Ectodermal cell (in vitro differentiated cells): ENCODE data around the gene SP100.
"Not testable (repeated sequence)": the region's sequence is repeated elsewhere in the genome, so short reads cannot be mapped to it uniquely, and the experiment has no call there.

Experiments used
- H3K27ac ChIP-seq: 2 replicates; pipeline ENCODE4 v1.7.0; 2013; ENCODE audit warnings: mild to moderate bottlenecking, low read depth, low read length; ENCODE audit not compliant: insufficient read depth, poor library complexity, severe bottlenecking
- H3K27me3 ChIP-seq: 2 replicates; pipeline ENCODE4 v1.7.0; 2013; ENCODE audit warnings: mild to moderate bottlenecking, low read length; ENCODE audit not compliant: insufficient read depth, control insufficient read depth, poor library complexity, severe bottlenecking
- H3K36me3 ChIP-seq: one replicate; pipeline ENCODE4 v1.7.0; 2013; ENCODE audit warnings: low read length; ENCODE audit not compliant: control insufficient read depth, insufficient read depth
- H3K4me1 ChIP-seq: one replicate; pipeline ENCODE4 v1.7.0; 2013; ENCODE audit warnings: low read length; ENCODE audit not compliant: control insufficient read depth, insufficient read depth
- H3K4me3 ChIP-seq: 2 replicates; pipeline ENCODE4 v1.7.0; 2013; ENCODE audit warnings: low read depth, low read length, control low read depth; ENCODE audit not compliant: insufficient read depth
- H3K9me3 ChIP-seq: 2 replicates; pipeline ENCODE4 v1.7.0; 2013; ENCODE audit warnings: mild to moderate bottlenecking, low read length, moderate library complexity; ENCODE audit not compliant: control insufficient read depth
- WGBS, 2 experiments: methylation state at CpG; one replicate each; pipeline ENCODE4 v1.1.7; 2013; ENCODE audit warnings: missing lambda C conversion rate in 2 of 2; 5-methylcytosine and 5-hydroxymethylcytosine counted together

The SP100 gene

DNA sequence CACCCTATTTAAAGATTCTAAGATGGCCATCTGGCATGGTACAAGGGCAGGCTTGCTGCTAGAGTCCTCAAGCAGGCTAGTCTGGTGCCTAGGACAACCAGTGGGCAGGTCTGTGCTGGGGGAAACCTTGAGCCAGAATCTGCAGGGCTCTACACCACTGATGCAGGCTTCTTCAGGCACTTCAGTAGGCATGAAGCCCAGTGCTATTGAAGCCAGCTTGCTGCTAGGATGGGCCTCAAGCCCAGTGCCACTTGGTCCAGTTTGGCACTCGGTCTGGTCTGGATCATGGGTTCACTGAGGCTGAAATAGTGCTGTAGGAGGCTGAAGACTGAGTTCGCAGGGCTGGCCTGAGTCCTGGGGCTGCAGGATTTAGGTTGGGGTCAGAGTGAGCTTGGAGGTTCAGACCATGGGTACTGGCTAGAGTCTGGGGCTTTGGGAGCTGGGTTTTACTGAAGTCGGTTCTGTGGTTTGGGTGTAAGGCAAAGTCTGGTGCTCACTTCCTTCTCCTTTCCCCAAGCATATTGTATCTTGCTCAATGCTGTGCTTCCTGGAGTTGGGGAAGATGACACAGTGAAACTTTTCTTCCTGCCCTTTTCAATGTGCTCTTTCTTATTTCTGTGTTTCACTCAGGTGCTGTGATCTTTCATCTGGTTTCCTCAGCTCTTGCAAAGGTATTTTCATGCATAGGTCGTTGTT, 41.2 kb downstream of the SP100 start:
- 74 to 81% methylated on average over 4 of the region's 4 CpGs for WGBS, 2 experiments
- no peak overlapping the region for H3K4me3 ChIP-seq
- no peaks in the 10 kb centered on the region for H3K27me3 ChIP-seq
- no peaks in the 10 kb centered on the region for H3K9me3 ChIP-seq
- no peak overlapping the region for H3K27ac ChIP-seq
- H3K36me3 ChIP-seq, result no peaks in the 10 kb centered on the region
- no peaks in the 10 kb centered on the region for H3K4me1 ChIP-seq

DNA sequence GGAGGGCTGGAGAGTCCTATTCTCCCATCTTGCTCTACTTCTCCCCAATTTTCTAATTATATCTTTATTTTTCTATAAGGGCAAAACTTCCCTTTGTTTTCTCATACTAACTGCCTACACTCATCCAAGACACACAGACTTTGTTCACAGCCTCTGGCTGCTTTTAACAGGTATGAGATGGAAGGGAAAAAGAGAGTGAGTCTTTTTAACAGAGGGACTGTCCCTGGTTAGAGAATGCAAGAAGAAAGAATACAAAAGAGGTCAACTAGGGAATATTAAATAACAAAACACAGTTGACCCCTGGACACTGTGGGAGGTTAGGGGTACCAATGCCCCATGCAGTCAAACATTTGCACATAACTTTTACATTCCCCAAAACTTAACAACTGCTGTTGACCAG, 41.8 kb downstream of the SP100 start:
- no peaks in the 10 kb centered on the region for H3K27me3 ChIP-seq
- H3K27ac ChIP-seq, result no peak overlapping the region
- no peaks in the 10 kb centered on the region for H3K9me3 ChIP-seq
- H3K36me3 ChIP-seq, result no peaks in the 10 kb centered on the region
- H3K4me3 ChIP-seq, result no peak overlapping the region
- H3K4me1 ChIP-seq, result no peaks in the 10 kb centered on the region

DNA sequence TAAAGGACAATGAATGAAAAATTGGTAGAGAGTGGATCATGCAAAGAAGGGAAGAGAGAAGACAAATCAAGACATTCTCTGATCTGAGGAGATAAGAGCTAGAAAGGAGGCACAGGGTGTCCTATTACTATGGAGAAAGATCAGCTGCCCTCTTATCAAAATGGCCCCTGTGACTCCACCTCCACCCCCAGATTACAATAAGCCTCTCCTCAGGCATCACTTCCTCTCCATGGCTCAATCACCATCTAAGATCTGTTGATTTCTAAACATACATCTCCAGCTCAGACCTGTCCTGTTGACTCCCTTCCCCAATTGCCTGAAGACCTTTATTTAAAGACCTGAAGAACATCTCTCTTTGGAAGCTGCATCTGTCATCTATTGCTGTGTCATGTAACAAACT, 43.2 kb downstream of the SP100 start:
- H3K36me3 ChIP-seq, result no peaks in the 10 kb centered on the region
- H3K27ac ChIP-seq, result no peak overlapping the region
- H3K4me3 ChIP-seq, result no peak overlapping the region
- H3K9me3 ChIP-seq, result no peaks in the 10 kb centered on the region
- H3K4me1 ChIP-seq, result peaks cover 6% of the 10 kb centered on the region
- no peaks in the 10 kb centered on the region for H3K27me3 ChIP-seq

DNA sequence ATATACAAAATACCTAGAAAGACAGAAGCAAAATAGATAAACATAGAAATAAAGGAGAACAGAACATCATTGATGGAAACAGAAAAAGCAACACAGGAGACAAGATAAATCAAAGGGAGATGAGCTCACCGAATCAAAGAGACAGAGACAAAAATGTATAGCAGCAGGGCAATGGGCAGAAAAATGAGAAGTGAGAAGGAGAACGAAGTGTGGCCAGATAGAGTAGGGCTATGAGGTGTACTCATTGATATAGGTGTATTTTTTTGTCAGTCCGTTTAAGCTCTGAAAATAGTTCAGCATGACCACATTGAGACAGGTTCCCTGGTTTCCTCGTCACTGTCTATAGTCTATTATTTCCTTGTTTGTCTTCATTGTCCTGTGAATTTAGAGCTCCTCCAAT, 55.1 kb downstream of the SP100 start:
- Histone ChIP-seq H3K9me3 (no peaks in the 10 kb centered on the region), H3K36me3 (no peaks in the 10 kb centered on the region), H3K27me3 (no peaks in the 10 kb centered on the region), H3K4me1 (no peaks in the 10 kb centered on the region), H3K27ac (no peak overlapping the region), H3K4me3 (no peak overlapping the region)
- 88 to 93% methylated on average over 4 of the region's 4 CpGs for WGBS, 2 experiments

DNA sequence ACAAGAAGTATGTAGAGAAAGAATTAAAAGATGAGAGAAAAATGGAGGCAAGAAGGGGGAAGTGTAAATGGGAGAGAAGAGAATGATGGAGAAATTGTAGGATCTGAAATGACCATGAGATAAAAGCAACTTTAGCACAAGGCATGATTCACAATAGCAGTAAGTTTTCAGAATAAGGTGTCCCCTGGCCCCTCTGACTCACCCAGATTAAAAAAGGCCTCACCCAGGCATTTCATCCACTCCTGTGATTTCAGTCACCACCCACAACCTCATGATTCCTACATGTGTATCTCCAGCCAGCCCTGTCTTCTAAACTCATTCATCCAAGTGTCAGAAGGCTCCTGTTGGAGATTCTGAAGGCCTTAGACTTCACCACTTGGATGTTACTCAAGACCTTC, 56.6 kb downstream of the SP100 start:
- no peaks in the 10 kb centered on the region for H3K27me3 ChIP-seq
- H3K27ac ChIP-seq, result no peak overlapping the region
- H3K4me1 ChIP-seq, result no peaks in the 10 kb centered on the region
- no peaks in the 10 kb centered on the region for H3K9me3 ChIP-seq
- H3K36me3 ChIP-seq, result no peaks in the 10 kb centered on the region
- H3K4me3 ChIP-seq, result no peak overlapping the region

DNA sequence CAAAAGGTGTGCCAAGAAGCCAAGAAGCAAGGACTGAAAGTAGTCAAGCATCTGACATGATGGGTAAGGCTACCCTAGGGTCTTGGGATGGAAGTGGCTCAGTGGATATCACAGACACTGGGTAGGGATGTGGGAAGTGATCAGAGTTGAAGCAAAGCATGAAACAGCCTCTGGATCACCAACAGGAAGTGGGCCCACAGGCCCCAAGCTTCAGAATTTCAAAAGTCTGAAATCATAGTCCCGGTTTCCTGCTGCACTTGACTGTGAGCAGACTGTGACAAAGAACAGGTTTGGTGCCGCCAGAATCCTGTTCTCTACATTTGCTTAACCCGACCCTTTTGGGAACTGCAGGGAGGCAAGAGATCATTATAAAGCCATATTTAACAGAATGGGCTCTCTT, 57.4 kb downstream of the SP100 start:
- no peaks in the 10 kb centered on the region for H3K27me3 ChIP-seq
- 85 to 92% methylated on average over 2 to 3 of the region's 3 CpGs for WGBS, 2 experiments
- no peaks in the 10 kb centered on the region for H3K36me3 ChIP-seq
- H3K4me1 ChIP-seq, result no peaks in the 10 kb centered on the region
- no peaks in the 10 kb centered on the region for H3K9me3 ChIP-seq
- H3K4me3 ChIP-seq, result no peak overlapping the region
- no peak overlapping the region for H3K27ac ChIP-seq

DNA sequence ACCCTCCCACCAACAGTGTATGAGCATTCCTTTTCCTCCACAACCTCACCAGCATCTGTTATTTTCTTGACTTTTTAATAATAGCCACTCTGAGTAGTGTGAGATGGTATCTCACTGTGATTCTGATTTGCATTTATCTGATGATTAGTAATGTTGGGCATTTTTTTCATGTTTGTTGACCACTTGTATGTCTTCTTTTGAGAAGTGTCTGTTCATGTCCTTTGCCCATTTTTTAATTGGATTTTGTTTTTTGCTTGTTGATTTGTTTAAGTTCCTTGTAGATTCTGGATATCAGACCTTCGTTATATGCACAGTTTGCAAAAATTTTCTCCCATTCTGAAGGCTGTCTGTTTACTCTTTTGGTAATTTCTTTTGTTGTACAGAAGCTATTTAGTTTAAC, 59.1 kb downstream of the SP100 start:
- H3K36me3 ChIP-seq, result no peaks in the 10 kb centered on the region
- no peak overlapping the region for H3K27ac ChIP-seq
- no peaks in the 10 kb centered on the region for H3K27me3 ChIP-seq
- H3K4me3 ChIP-seq, result no peak overlapping the region
- no peaks in the 10 kb centered on the region for H3K9me3 ChIP-seq
- H3K4me1 ChIP-seq, result no peaks in the 10 kb centered on the region
- WGBS, 2 experiments, result 89 to 90% methylated on average over 1 of the region's 1 CpG

DNA sequence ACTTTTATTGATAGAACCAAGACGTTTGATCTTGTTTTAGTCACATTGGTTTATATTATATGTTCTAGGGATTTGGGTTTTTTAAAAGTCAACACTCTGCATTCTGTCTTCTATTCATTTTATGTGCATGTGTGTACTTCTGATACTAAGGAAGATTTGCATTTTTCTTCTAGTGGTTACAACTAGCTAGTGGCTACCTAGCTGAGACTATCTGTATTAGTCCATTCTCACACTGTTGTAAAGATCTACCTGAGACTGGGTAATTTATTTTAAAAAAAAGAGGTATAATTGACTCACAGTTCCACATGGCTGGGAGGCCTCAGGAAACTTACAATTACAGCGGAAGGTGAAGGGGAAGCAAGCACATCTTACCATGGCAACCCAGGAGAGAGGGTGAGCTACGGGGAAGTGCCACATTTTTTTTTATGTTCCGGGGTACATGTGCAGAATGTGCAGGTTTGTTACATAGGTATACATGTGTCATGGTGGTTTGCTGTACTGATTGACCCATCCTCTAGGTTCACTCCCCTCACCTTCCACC, 69.9 kb downstream of the SP100 start:
- WGBS, 2 experiments, result 94 to 95% methylated on average over 3 of the region's 4 CpGs
- Histone ChIP-seq H3K36me3 (no peaks in the 10 kb centered on the region), H3K9me3 (no peaks in the 10 kb centered on the region), H3K27ac (no peak overlapping the region), H3K4me3 (no peak overlapping the region), H3K27me3 (no peaks in the 10 kb centered on the region), H3K4me1 (no peaks in the 10 kb centered on the region)

DNA sequence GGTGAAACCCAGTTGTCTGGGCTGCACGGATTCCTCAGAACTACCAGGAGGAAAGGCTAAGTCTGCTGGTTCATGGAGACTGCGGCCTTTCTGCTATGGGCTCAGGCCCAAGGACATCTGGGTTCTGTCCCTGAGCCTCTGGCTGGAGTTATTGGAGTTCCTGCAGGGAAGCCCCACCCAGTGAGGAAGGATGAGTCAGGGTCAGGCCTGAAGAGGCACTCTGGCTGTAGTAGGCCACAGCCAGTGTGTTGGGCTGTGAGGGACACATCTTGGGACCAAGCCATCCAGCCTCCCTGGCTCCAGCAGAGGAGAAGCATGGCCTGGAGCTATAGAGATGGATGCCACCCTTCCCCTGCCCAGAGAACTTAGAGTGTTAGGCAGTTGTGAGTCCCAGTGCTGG, 75.2 kb downstream of the SP100 start:
- WGBS, 2 experiments, result 46 to 47% methylated on average over 2 of the region's 2 CpGs
- H3K36me3 ChIP-seq, H3K27ac ChIP-seq, H3K4me3 ChIP-seq, H3K27me3 ChIP-seq, H3K9me3 ChIP-seq, H3K4me1 ChIP-seq: not testable (repeated sequence)

DNA sequence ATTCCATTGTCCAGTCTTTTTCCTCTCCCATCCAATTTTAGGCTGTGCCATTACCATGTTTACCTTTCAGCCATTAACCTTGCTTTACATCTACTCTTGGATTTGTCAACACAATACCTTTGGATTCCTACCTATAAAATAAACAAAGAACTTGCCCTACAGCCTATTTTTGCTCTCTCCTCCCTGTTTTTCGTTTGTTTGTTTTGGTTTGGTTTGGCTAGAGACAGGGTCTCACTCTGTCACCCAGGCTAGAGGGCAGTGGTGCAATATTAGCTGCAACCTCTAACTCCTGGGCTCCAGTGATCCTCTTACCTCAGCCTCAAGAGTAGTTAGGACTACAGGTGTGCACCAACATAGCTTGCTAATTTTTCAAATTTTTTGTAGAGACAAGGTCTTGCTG, 76.1 kb downstream of the SP100 start:
- WGBS, 2 experiments, result 88 to 89% methylated on average over 1 of the region's 1 CpG
- H3K27ac ChIP-seq, result no peak overlapping the region
- no peaks in the 10 kb centered on the region for H3K36me3 ChIP-seq

DNA sequence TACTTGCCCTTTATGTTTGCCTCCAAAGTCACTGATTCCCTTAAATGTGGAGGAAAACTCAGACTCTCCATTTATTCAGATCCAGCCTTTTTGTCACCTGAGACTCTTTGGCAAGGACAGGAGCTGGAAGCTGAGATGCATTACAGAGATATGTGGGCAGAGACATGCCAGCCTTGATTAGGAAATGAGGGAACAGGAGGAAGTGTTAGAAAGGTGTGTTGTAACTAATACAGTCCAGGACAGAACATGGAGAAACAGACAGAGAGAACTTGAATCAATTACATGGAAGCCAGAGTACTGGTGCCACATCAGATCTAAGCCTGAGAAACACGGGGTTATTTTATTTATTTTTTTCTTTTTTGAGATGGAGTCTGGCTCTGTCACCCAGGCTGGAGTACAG, 79.0 kb downstream of the SP100 start:
- H3K36me3 ChIP-seq, result no peaks in the 10 kb centered on the region
- no peaks in the 10 kb centered on the region for H3K9me3 ChIP-seq
- WGBS, 2 experiments, result 82 to 94% methylated on average over 1 of the region's 1 CpG
- no peak overlapping the region for H3K4me3 ChIP-seq
- no peak overlapping the region for H3K27ac ChIP-seq
- no peaks in the 10 kb centered on the region for H3K4me1 ChIP-seq
- no peaks in the 10 kb centered on the region for H3K27me3 ChIP-seq

More for the DNA sequence above, 76.1 kb downstream of the SP100 start:
- H3K27me3 ChIP-seq, result no peaks in the 10 kb centered on the region
- H3K9me3 ChIP-seq, result no peaks in the 10 kb centered on the region
- H3K4me1 ChIP-seq, result no peaks in the 10 kb centered on the region
- H3K4me3 ChIP-seq, result no peak overlapping the region
